Karpas-422 (cell line): ENCODE results near the gene TXNDC5. TPM values are rescaled to one million over a fixed set of nuclear protein-coding genes. Genes with fewer than 3 reads are reported as not detected.

ENCODE experiments used
- DNase-seq: peaks from one replicate; pipeline ENCODE4 v3.0.0-alpha.2; 2015
- H2AFZ ChIP-seq: fragments of 200-600 bp; sonication (generic); 2 replicates; pipeline ENCODE4 v1.6.1; 2014; ENCODE audit warnings: antibody characterized with exemption, low read length, mixed read lengths
- H3K27ac ChIP-seq: fragments of 200-600 bp; sonication (generic); 2 replicates; pipeline ENCODE4 v1.5.1; 2014; ENCODE audit warnings: mild to moderate bottlenecking, low read length, moderate library complexity
- H3K27me3 ChIP-seq: fragments of 200-600 bp; sonication (generic); 2 replicates; pipeline ENCODE4 v1.6.1; 2014; ENCODE audit warnings: low read length, mixed read lengths
- H3K36me3 ChIP-seq: fragments of 200-600 bp; sonication (generic); 2 replicates; pipeline ENCODE4 v1.6.1; 2014; ENCODE audit warnings: low read length, mixed read lengths; ENCODE audit not compliant: insufficient read depth
- H3K4me1 ChIP-seq: fragments of 200-600 bp; sonication (generic); 2 replicates; pipeline ENCODE4 v1.6.1; 2014; ENCODE audit warnings: mild to moderate bottlenecking, low read length, mixed read lengths
- H3K4me2 ChIP-seq: fragments of 200-600 bp; sonication (generic); 2 replicates; pipeline ENCODE4 v1.6.1; 2014; ENCODE audit warnings: low read length, low read depth, mild to moderate bottlenecking; ENCODE audit not compliant: poor library complexity, severe bottlenecking
- H3K4me3 ChIP-seq: fragments of 200-600 bp; sonication (generic); 2 replicates; pipeline ENCODE4 v1.5.1; 2014; ENCODE audit warnings: mild to moderate bottlenecking, antibody characterized with exemption, low read length, mixed read lengths
- H3K79me2 ChIP-seq: fragments of 200-600 bp; sonication (generic); 2 replicates; pipeline ENCODE4 v1.6.1; 2014; ENCODE audit warnings: mild to moderate bottlenecking, low read length, mixed read lengths
- H3K9ac ChIP-seq: fragments of 200-600 bp; sonication (generic); 2 replicates; pipeline ENCODE4 v1.6.0; 2014; ENCODE audit warnings: low read length
- H3K9me2 ChIP-seq: fragments of 200-600 bp; sonication (generic), shearing (Covaris generic); replicated peaks from 2 replicates; pipeline ENCODE4 v1.6.0; 2014; ENCODE audit warnings: mild to moderate bottlenecking, low read length, moderate library complexity; ENCODE audit not compliant: insufficient read depth
- H3K9me3 ChIP-seq: fragments of 300-700, 200-600 bp; sonication (generic); 2 replicates; pipeline ENCODE4 v1.6.1; 2014; ENCODE audit warnings: low read length, mixed read lengths
- H4K20me1 ChIP-seq: fragments of 200-600 bp; sonication (generic); 2 replicates; pipeline ENCODE4 v1.6.1; 2014; ENCODE audit warnings: mild to moderate bottlenecking, antibody characterized with exemption, low read length, low read depth; ENCODE audit not compliant: insufficient read depth
- total RNA-seq: library from RNA; depleted of rRNA; stranded (reverse); fragments of >200 nt; shearing (Covaris generic); gene quantifications from 2 replicates; pipeline ENCODE4 v1.2.3, GENCODE V29; 2014; ENCODE audit warnings: low replicate concordance; rRNA removed

Gene TXNDC5
- 66.6 and 80.4 TPM in 2 replicates for total RNA-seq

DNA sequence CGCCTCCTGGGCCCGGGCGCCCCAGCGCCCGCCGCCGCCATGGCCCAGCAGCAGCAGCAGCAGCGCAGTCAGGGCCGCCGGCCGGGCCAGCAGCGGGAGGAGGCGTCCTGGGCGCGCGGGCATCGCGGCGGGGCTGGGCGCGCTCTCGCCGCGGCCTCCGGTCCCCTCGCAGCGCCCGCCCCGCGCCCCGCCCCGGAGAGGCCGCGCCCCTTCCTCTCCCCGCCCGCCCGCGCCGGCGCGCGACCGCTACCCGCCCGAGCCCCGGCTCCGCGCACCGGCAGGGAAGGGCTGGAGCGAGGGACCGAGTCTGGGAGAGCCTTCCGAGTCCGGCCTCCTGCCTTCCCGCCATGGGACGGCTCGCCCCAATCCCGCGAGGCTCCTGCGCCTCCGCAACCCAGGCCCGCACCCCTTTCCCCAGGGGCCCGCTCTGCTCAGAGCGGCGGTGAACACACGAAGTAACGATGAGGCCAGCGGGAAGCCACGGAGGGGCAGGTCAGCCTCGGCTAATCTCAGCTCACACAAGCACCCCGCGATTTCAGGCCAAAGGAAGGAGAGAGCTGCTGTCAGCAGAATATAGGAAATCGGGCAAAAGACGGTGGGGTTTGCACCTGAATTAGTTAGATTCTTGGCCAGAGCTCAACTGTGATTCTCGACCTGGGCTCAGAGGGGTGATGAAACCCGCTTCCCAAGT lies at the start of gene TXNDC5:
TXNDC5 (minus strand) TSS at position 135 of the 691 bp plus-strand sequence; CDS start at position 123, 12 bp downstream.
- Histone ChIP-seq H3K79me2 (peaks cover 40% of the 10 kb centered on the region), H3K9ac (peak within 1 kb of the TSS; percentile 82), H3K4me2 (peak within 1 kb of the TSS; percentile 89), H3K27me3 (no peaks in the 10 kb centered on the region), H3K4me1 (peaks cover 16% of the 10 kb centered on the region), H3K4me3 (peak within 1 kb of the TSS; percentile 88), H4K20me1 (no peaks in the 10 kb centered on the region), H2AFZ (peak within 1 kb of the TSS; percentile 96), H3K9me3 (no peaks in the 10 kb centered on the region), H3K9me2 (no peaks in the 10 kb centered on the region), H3K36me3 (no peaks in the 10 kb centered on the region), H3K27ac (no peak within 1 kb of the TSS; the same call in 1 of the 2 replicates)
- peak; percentile 87 for DNase-seq

GRCh38 chr6:7960141-7960540 lies 49.6 kb upstream of the TXNDC5 start:
- Histone ChIP-seq H3K4me2 (no peak overlapping the region), H3K27ac (no peak overlapping the region), H3K9ac (no peak overlapping the region), H3K4me1 (no peaks in the 10 kb centered on the region), H3K9me2 (no peaks in the 10 kb centered on the region), H3K36me3 (no peaks in the 10 kb centered on the region), H3K27me3 (no peaks in the 10 kb centered on the region), H4K20me1 (no peaks in the 10 kb centered on the region), H3K4me3 (no peak overlapping the region), H2AFZ (no peak overlapping the region), H3K9me3 (no peaks in the 10 kb centered on the region), H3K79me2 (no peaks in the 10 kb centered on the region)
- DNase-seq, result no peak

- no peaks in the 10 kb centered on the region for H4K20me1 ChIP-seq
- no peaks in the 10 kb centered on the region for H3K36me3 ChIP-seq
- no peak overlapping the region for H3K4me2 ChIP-seq
- H3K27ac ChIP-seq, result no peak overlapping the region
- no peaks in the 10 kb centered on the region for H3K27me3 ChIP-seq
- H2AFZ ChIP-seq, result no peak overlapping the region
- H3K9me3 ChIP-seq, result no peaks in the 10 kb centered on the region
- no peak overlapping the region for H3K4me3 ChIP-seq
- no peaks in the 10 kb centered on the region for H3K79me2 ChIP-seq
- H3K9ac ChIP-seq, result no peak overlapping the region
- no peak for DNase-seq
- no peaks in the 10 kb centered on the region for H3K4me1 ChIP-seq
- H3K9me2 ChIP-seq, result no peaks in the 10 kb centered on the region
These were observed 48.9 kb upstream of the TXNDC5 start for GRCh38 chr6:7959453-7959852.

DNA sequence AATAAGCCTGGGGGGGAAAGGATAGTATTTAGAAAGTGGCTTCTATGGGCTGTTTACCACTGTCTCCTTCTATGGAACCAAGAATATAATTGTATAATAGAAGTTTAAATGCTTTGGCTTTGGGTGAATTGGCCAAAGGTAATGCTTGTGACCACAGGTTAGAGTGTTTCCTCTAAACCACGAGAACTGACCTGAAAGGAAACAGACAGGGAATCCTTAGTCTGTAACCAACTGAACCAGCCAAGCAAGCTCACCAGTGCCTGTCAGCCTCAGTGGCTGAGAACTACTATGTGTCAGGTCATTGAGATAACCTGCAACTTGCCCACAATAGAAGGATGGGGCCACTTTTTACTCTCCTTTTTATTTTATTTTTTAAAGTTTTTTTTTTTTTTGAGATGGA lies 47.9 kb upstream of the TXNDC5 start:
- DNase-seq, result no peak
- H3K36me3 ChIP-seq, result no peaks in the 10 kb centered on the region
- H4K20me1 ChIP-seq, result no peaks in the 10 kb centered on the region
- H3K9ac ChIP-seq, result no peak overlapping the region
- H3K9me3 ChIP-seq, result no peaks in the 10 kb centered on the region
- H3K4me1 ChIP-seq, result no peaks in the 10 kb centered on the region
- H3K27ac ChIP-seq, result no peak overlapping the region
- no peak overlapping the region for H3K4me3 ChIP-seq
- H3K9me2 ChIP-seq, result no peaks in the 10 kb centered on the region
- H2AFZ ChIP-seq, result no peak overlapping the region
- no peaks in the 10 kb centered on the region for H3K79me2 ChIP-seq
- no peak overlapping the region for H3K4me2 ChIP-seq
- no peaks in the 10 kb centered on the region for H3K27me3 ChIP-seq

DNA sequence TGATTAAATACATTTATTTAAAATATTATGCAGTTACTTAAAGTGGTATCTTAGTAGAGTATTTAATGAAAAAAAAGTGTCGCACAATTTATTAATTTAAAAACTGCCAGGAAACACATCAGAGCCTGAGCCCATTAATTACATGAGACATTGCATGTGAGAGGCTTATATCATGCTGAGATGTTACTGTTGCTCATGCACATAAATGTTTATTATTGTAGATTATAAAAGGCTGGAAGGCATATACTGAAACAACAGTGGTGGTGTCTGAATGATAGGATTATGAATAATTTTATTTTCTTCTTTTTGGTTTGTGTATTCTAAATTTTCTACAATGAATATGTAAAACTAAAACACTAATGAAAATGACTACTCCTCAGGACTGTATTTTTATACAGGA lies 45.7 kb upstream of the TXNDC5 start:
- Histone ChIP-seq H3K27me3 (no peaks in the 10 kb centered on the region), H3K9me3 (no peaks in the 10 kb centered on the region), H4K20me1 (no peaks in the 10 kb centered on the region)

DNA sequence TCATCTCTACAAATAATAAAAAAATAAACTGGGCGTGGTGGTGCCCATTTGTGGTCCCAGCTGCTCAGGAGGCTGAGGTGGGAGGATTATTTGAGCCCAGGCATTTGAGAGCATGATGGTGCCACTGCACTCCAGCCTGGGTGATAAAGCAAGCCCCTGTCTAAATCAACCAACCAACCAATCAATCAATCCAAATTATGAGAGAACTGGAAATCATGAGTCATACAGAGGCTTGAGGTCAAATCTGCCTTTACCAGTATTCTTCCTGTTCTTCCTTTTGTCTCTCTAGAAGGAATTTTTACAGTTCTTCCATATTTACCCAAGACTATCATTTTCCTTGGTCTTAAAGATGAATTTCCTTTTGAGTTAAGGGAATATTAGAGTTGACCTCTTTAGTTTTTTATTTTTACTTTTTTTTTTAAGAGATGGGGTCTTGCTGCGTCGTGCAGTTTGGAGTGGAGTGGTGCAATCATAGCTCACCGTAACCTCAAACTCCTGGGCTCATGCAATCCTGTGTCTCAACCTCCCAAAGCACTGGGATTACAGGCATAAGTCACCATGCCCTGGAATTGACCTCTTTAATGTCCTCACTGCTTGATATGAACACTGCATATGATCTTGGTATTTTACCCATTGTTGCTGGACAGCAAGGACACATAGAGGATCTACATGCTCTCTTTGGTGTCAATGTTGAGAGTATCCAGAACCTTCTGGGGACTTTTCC lies 44.1 kb upstream of the TXNDC5 start:
- no peaks in the 10 kb centered on the region for H4K20me1 ChIP-seq
- H3K9me2 ChIP-seq, result no peaks in the 10 kb centered on the region
- DNase-seq, result no peak
- no peak overlapping the region for H3K27ac ChIP-seq
- H2AFZ ChIP-seq, result no peak overlapping the region
- H3K9me3 ChIP-seq, result no peaks in the 10 kb centered on the region
- no peak overlapping the region for H3K9ac ChIP-seq
- H3K27me3 ChIP-seq, result no peaks in the 10 kb centered on the region
- H3K36me3 ChIP-seq, result no peaks in the 10 kb centered on the region
- H3K4me3 ChIP-seq, result no peak overlapping the region
- H3K4me1 ChIP-seq, result no peaks in the 10 kb centered on the region
- no peak overlapping the region for H3K4me2 ChIP-seq
- no peaks in the 10 kb centered on the region for H3K79me2 ChIP-seq

More for the DNA sequence above, 45.7 kb upstream of the TXNDC5 start:
- Histone ChIP-seq H3K27ac (no peak overlapping the region), H3K4me1 (no peaks in the 10 kb centered on the region), H3K9ac (no peak overlapping the region), H2AFZ (no peak overlapping the region), H3K36me3 (no peaks in the 10 kb centered on the region), H3K79me2 (no peaks in the 10 kb centered on the region), H3K9me2 (no peaks in the 10 kb centered on the region), H3K4me2 (no peak overlapping the region), H3K4me3 (no peak overlapping the region)
- DNase-seq, result no peak

DNA sequence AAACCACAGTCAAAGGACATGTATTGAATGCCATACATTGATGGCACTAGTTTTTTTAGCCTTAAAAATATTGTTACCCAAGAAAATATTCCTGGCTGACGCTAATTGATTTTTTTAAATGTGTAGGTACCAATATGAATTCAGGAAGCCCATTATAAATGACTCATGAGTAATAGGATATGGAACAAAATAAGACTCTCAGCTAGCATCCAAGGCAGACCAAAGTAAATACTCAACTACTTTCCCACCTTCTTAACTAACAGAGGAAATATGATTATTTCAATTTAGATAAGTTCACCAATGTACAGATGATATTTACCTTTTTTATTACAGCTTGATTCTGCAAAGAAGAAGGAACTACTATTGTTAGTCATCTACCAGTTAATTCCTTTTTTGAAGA lies 43.2 kb upstream of the TXNDC5 start:
- H3K4me1 ChIP-seq, result no peaks in the 10 kb centered on the region
- H3K79me2 ChIP-seq, result no peaks in the 10 kb centered on the region
- H4K20me1 ChIP-seq, result no peaks in the 10 kb centered on the region
- H3K9me2 ChIP-seq, result no peaks in the 10 kb centered on the region
- no peaks in the 10 kb centered on the region for H3K27me3 ChIP-seq
- no peaks in the 10 kb centered on the region for H3K36me3 ChIP-seq
- no peak overlapping the region for H3K4me2 ChIP-seq
- H3K9me3 ChIP-seq, result no peaks in the 10 kb centered on the region
- H3K27ac ChIP-seq, result no peak overlapping the region
- H3K4me3 ChIP-seq, result no peak overlapping the region
- no peak overlapping the region for H3K9ac ChIP-seq
- no peak overlapping the region for H2AFZ ChIP-seq
- no peak for DNase-seq

DNA sequence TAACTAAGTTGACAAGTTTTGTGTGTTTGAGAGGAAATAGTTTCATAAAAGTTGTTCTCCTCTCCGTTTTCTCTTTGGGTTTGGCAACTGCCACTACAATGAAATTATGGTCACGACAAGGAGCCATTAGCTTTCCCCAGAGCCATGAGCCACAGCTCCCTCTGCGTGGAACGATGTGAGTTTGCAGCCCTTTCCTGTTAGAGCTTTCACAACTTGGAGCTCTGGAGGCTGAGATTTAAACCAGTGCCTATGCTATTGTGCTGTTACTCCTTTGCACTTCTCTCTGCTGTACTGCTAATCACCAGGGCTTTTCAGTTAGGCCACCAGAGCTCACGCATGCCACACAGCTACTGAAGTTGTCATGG lies 29.3 kb upstream of the TXNDC5 start:
- H3K9me2 ChIP-seq, result no peaks in the 10 kb centered on the region
- H3K4me2 ChIP-seq, result no peak overlapping the region
- no peaks in the 10 kb centered on the region for H3K79me2 ChIP-seq
- DNase-seq, result no peak
- peaks cover 5% of the 10 kb centered on the region for H3K4me1 ChIP-seq
- no peak overlapping the region for H2AFZ ChIP-seq
- no peak overlapping the region for H3K27ac ChIP-seq
- H4K20me1 ChIP-seq, result no peaks in the 10 kb centered on the region
- no peaks in the 10 kb centered on the region for H3K9me3 ChIP-seq
- H3K4me3 ChIP-seq, result no peak overlapping the region
- no peaks in the 10 kb centered on the region for H3K36me3 ChIP-seq
- no peaks in the 10 kb centered on the region for H3K27me3 ChIP-seq
- no peak overlapping the region for H3K9ac ChIP-seq
